Measurements from ENCODE around the gene PLCL2. TPM values are rescaled to one million over a fixed set of nuclear protein-coding genes. Genes with fewer than 3 reads are reported as not detected.

The PLCL2 gene
- total and polyA plus RNA-seq, 2 donors (not counting 3 experiments of a cell fraction or from before 2014, with no cell fraction given): 2.3 to 10.7 TPM

DNA sequence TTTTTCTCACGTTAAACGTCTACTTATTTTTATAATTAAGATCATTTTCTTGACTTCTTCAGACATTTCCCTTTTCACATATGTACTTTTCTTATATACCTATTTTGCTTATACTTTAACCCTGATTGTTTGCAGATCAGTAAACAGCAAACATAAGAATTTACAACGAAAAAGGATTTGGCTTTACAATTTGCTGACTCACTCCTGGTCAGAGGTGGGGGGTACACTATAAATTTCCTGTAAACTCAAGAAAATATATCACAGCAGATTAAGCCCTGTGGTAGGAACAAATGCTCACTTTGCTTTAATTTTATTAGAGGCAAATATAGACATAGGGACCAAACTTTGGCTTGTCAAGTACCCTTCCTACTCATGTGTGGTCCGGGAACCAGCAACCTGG is 185.0 kb downstream of the PLCL2 start:
- H3K4me1 ChIP-seq (ENCODE audit: control insufficient read depth, extremely low read depth, insufficient read depth, low read length): no peaks in the 10 kb centered on the region
- no peaks in the 10 kb centered on the region for H3K9me3 ChIP-seq (replicated peaks; ENCODE audit: control insufficient read depth, insufficient read depth, low read length)
- no peak overlapping the region for H3K4me2 ChIP-seq (ENCODE audit: insufficient read depth, low read length)
- intact Hi-C loops (cut with micrococcal nuclease): no loop called here
- ChIA-PET POLR2A (no interaction called here), CTCF (no interaction called here)
- H3K9me1 ChIP-seq (replicated peaks; ENCODE audit: control insufficient read depth, extremely low read depth, insufficient read depth, low read length): no peaks in the 10 kb centered on the region
- no peak for FAIRE-seq
- H4K20me1 ChIP-seq (replicated peaks; ENCODE audit: control insufficient read depth, extremely low read depth, insufficient read depth, low read length): no peaks in the 10 kb centered on the region
- dilution Hi-C loops (cut with MboI; ENCODE audit: extremely low pct_ligation_motif_present, low sequenced_read_pairs): no loop called here
- H3K27me3 ChIP-seq (ENCODE audit: control insufficient read depth in 2 of 2, insufficient read depth in 2 of 2, low read length in 2 of 2): no peaks in the 10 kb centered on the region
- TF ChIP-seq FOS (IDR thresholded peaks at IDR 0.05; ENCODE audit: borderline replicate concordance, insufficient read depth, low read length) (no peak), POLR2A (IDR thresholded peaks at IDR 0.05; ENCODE audit: low read depth, low read length) (no peak), GATA2 (IDR thresholded peaks at IDR 0.05; ENCODE audit: insufficient read depth, insufficient read length, low read depth, low read length) (no peak), EZH2 (IDR thresholded peaks at IDR 0.05; ENCODE audit: borderline replicate concordance, low read depth, low read length, severe bottlenecking) (no peak), JUN (IDR thresholded peaks at IDR 0.05; ENCODE audit: borderline replicate concordance, insufficient read depth, insufficient read length, low read depth) (no peak), POLR2AphosphoS5 (IDR thresholded peaks at IDR 0.05; ENCODE audit: insufficient read depth, low read depth, low read length) (no peak), MYC (IDR thresholded peaks at IDR 0.05; ENCODE audit: low read depth, low read length) (no peak)
- TF ChIP-seq, protein P1, sequence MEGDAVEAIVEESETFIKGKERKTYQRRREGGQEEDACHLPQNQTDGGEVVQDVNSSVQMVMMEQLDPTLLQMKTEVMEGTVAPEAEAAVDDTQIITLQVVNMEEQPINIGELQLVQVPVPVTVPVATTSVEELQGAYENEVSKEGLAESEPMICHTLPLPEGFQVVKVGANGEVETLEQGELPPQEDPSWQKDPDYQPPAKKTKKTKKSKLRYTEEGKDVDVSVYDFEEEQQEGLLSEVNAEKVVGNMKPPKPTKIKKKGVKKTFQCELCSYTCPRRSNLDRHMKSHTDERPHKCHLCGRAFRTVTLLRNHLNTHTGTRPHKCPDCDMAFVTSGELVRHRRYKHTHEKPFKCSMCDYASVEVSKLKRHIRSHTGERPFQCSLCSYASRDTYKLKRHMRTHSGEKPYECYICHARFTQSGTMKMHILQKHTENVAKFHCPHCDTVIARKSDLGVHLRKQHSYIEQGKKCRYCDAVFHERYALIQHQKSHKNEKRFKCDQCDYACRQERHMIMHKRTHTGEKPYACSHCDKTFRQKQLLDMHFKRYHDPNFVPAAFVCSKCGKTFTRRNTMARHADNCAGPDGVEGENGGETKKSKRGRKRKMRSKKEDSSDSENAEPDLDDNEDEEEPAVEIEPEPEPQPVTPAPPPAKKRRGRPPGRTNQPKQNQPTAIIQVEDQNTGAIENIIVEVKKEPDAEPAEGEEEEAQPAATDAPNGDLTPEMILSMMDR (IDR thresholded peaks at IDR 0.05; ENCODE audit: extremely low read depth in 1 of 2, insufficient read depth in 1 of 2, low read depth in 1 of 2, low read length in 2 of 2): no peak
- TF ChIP-seq, protein P2, sequence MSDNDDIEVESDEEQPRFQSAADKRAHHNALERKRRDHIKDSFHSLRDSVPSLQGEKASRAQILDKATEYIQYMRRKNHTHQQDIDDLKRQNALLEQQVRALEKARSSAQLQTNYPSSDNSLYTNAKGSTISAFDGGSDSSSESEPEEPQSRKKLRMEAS (IDR thresholded peaks at IDR 0.05; ENCODE audit: insufficient read depth, insufficient read length): no peak
- no peaks in the 10 kb centered on the region for H3K79me2 ChIP-seq (ENCODE audit: control insufficient read depth, insufficient read depth, low read length)
- H3K36me3 ChIP-seq (ENCODE audit: control insufficient read depth in 2 of 2, extremely low read depth in 1 of 2, insufficient read depth in 2 of 2, low read length in 2 of 2): no peaks in the 10 kb centered on the region
- H3K4me3 ChIP-seq (replicated peaks in 1 of 3; ENCODE audit: insufficient read depth in 1 of 3, low read depth in 1 of 3, low read length in 3 of 3): no peak overlapping the region
- H2AFZ ChIP-seq (ENCODE audit: low read depth, low read length): no peak overlapping the region
- no peak for DNase-seq (ENCODE audit: low read depth, low spot score)
- no peak overlapping the region for H3K27ac ChIP-seq (ENCODE audit: insufficient read depth, low read depth, low read length)
- H3K9ac ChIP-seq (replicated peaks; ENCODE audit: extremely low read depth, insufficient read depth, low read length): no peak overlapping the region
- BruUV-seq (replicated peaks): no TSS peak
